ENCODE results near the gene SCOC.
"Not testable (repeated sequence)": the region's sequence is repeated elsewhere in the genome, so short reads cannot be mapped to it uniquely, and the experiment has no call there.

SCOC gene

GRCh38 chr4:140363051-140363450 lies 10.4 kb upstream of the SCOC start:
- DNase-seq: no peak

- no peak for DNase-seq
Measured at GRCh38 chr4:140363558-140363957, 9.9 kb upstream of the SCOC start.

- DNase-seq: no peak
Measured at GRCh38 chr4:140367738-140368137, 5.7 kb upstream of the SCOC start.

- no peak for DNase-seq
Measured at GRCh38 chr4:140368686-140369085, 4.8 kb upstream of the SCOC start.

- no peak for DNase-seq
Measured at GRCh38 chr4:140372751-140373327, 607 bp upstream of the SCOC start.

GRCh38 chr4:140374130-140374477 lies 658 bp downstream of the SCOC start:
- no peak for DNase-seq

- DNase-seq: no peak
Measured at GRCh38 chr4:140382732-140383131, 9.3 kb downstream of the SCOC start.

GRCh38 chr4:140388015-140388414 lies 14.6 kb downstream of the SCOC start:
- no peak for DNase-seq

- no peak for DNase-seq
Measured at GRCh38 chr4:140395668-140396067, 22.2 kb downstream of the SCOC start.

GRCh38 chr4:140400111-140400510 lies 26.7 kb downstream of the SCOC start:
- DNase-seq: no peak

- no peak for DNase-seq
Measured at GRCh38 chr4:140406292-140406691, 32.8 kb downstream of the SCOC start.

- DNase-seq: no peak
Measured at GRCh38 chr4:140408974-140409373, 35.5 kb downstream of the SCOC start.

GRCh38 chr4:140413130-140413969 lies 39.9 kb downstream of the SCOC start:
- not testable (repeated sequence) for DNase-seq

GRCh38 chr4:140423106-140423505 lies 49.7 kb downstream of the SCOC start:
- DNase-seq: no peak

GRCh38 chr4:140426610-140427105 lies 53.2 kb downstream of the SCOC start:
- no peak for DNase-seq

GRCh38 chr4:140427106-140427918 lies 53.9 kb downstream of the SCOC start, which contains the start of gene CLGN:
CLGN (minus strand) TSS chr4:140427648; CDS start chr4:140413078, 14,570 bp downstream.
- peak; percentile 40 for DNase-seq

GRCh38 chr4:140427919-140428471 lies 54.5 kb downstream of the SCOC start:
- DNase-seq: no peak
